Measurements from ENCODE around the gene ZSCAN30. TPM values are rescaled to one million over a fixed set of nuclear protein-coding genes. Genes with fewer than 3 reads are reported as not detected.
"Not testable (repeated sequence)": the region's sequence is repeated elsewhere in the genome, so short reads cannot be mapped to it uniquely, and the experiment has no call there.

Gene ZSCAN30
- total and polyA plus RNA-seq, 10 donors: 7.2 to 39.2 (median 23.9) TPM

DNA sequence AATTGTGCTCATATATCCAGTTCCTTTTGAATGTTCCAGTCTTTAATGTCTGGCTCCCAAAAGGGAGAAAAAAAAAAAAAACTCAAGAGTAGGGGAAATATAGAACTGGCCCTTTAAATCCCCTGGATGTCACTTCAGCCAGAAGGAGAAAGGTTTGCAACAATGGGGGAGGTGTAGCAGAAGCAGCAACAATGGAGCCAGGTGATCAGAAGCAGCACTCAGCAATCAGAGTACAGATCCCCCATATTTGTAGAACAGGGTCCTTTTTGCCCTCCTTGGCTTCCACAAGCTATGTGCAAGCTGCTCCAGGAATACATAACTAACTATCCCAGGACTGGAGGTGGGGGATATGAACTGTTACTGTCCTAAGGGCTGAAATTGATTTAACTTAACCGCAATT is 75.0 kb downstream of the ZSCAN30 start:
- Histone ChIP-seq H3K36me3 (no peaks in the 10 kb centered on the region), H3K27ac (no peak overlapping the region), H3K4me1 (no peaks in the 10 kb centered on the region), H3K4me3 (no peak overlapping the region), H3K9me3 (no peaks in the 10 kb centered on the region), H3K27me3 (replicated peaks in 1 of 7) (no peaks in the 10 kb centered on the region)
- TF ChIP-seq POLR2A (IDR thresholded peaks at IDR 0.05) (no peak), CTCF (IDR thresholded peaks at IDR 0.05 in 8 of 11, conservative IDR thresholded peaks at IDR 0.05 in 3 of 11) (no peak), POLR2AphosphoS5 (IDR thresholded peaks at IDR 0.05) (no peak)
- intact Hi-C loops (cut with DNase I; ENCODE audit: low total_unique reads): no loop called here
- DNase-seq: no peak
- 87 to 100% (median 92%) methylated on average over 1 of the region's 1 CpG for WGBS, 5 donors

DNA sequence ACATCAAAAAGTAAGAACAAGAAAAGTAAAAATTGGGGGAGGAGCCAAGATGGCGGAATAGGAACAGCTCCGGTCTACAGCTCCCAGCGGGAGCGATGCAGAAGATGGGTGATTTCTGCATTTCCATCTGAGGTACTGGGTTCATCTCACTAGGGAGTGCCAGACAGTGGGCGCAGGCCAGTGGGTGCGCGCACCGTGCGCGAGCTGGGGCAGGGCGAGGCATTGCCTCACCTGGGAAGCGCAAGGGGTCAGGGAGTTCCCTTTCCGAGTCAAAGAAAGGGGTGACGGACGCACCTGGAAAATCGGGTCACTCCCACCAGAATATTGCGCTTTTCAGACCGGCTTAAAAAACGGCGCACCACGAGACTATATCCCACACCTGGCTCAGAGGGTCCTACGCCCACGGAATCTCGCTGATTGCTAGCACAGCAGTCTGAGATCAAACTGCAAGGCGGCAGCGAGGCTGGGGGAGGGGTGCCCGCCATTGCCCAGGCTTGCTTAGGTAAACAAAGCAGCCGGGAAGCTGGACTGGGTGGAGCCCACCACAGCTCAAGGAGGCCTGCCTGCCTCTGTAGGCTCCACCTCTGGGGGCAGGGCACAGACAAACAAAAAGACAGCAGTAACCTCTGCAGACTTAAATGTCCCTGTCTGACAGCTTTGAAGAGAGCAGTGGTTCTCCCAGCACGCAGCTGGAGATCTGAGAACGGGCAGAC is 84.1 kb downstream of the ZSCAN30 start:
- H3K27me3 ChIP-seq (replicated peaks in 1 of 7); DNase-seq; H3K4me3 ChIP-seq; H3K36me3 ChIP-seq; H3K9me3 ChIP-seq; H3K27ac ChIP-seq; H3K4me1 ChIP-seq; intact Hi-C loops (cut with DNase I; ENCODE audit: low total_unique reads): not testable (repeated sequence)
- WGBS, 5 donors: 92 to 96% (median 93%) methylated on average over 14 to 25 of the region's 30 CpGs

DNA sequence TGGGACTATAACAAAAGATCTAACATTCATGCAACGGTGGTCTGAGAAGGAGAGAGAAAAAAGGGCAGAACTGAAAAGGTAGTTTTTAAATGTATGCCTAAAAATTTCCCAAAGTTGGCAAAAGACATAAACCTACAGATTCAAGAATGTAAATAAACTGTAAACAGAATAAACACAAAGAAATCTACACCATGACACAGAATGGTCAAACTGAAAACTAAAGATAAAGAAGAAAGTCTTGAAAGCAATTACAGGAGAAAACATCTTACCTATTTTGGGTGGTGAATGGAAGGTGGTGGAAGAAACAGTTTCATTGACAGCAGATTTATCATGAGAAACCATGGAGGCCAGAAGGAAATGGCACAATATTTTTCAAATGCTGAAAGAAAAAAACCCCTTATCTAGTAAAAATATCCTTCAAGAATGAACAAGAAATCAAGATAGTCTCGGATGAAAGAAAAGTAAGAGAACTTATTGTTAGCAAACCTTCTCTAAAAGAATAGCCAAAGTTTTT is 84.8 kb downstream of the ZSCAN30 start:
- Histone ChIP-seq H3K27me3 (replicated peaks in 1 of 7) (no peaks in the 10 kb centered on the region), H3K4me1 (no peaks in the 10 kb centered on the region), H3K4me3 (no peak overlapping the region), H3K27ac (no peak overlapping the region), H3K9me3 (no peaks in the 10 kb centered on the region), H3K36me3 (no peaks in the 10 kb centered on the region)
- DNase-seq: no peak
- 60 to 98% (median 88%) methylated on average over 2 of the region's 2 CpGs for WGBS, 5 donors
- TF ChIP-seq POLR2AphosphoS5 (IDR thresholded peaks at IDR 0.05): no peak
- no peak for TF ChIP-seq CTCF (IDR thresholded peaks at IDR 0.05 in 8 of 11, conservative IDR thresholded peaks at IDR 0.05 in 3 of 11)
- no peak for TF ChIP-seq POLR2A (IDR thresholded peaks at IDR 0.05)
- intact Hi-C loops (cut with DNase I; ENCODE audit: low total_unique reads): no loop called here

GRCh38 chr18:35203067-35203466 is 87.0 kb downstream of the ZSCAN30 start:
- H3K4me1 ChIP-seq: no peaks in the 10 kb centered on the region
- H3K9me3 ChIP-seq: no peaks in the 10 kb centered on the region
- H3K27me3 ChIP-seq (replicated peaks in 1 of 7): no peaks in the 10 kb centered on the region
- no peak overlapping the region for H3K27ac ChIP-seq
- no peaks in the 10 kb centered on the region for H3K36me3 ChIP-seq
- no peak for DNase-seq
- H3K4me3 ChIP-seq: no peak overlapping the region
- WGBS, 5 donors: 48 to 74% (median 67%) methylated on average over 3 of the region's 3 CpGs
- TF ChIP-seq CTCF (IDR thresholded peaks at IDR 0.05 in 8 of 11, conservative IDR thresholded peaks at IDR 0.05 in 3 of 11): no peak
- no peak for TF ChIP-seq POLR2AphosphoS5 (IDR thresholded peaks at IDR 0.05)
- intact Hi-C loops (cut with DNase I; ENCODE audit: low total_unique reads): no loop called here

Data from spleen (tissue), 11 donors.